SK-N-SH (cell line): ENCODE results near the gene H1-8. TPM values are rescaled to one million over a fixed set of nuclear protein-coding genes. Genes with fewer than 3 reads are reported as not detected.

ENCODE experiments used
- CTCF ChIA-PET: fragments of 300-600, 350-600 bp; formaldehyde crosslinking; extraction: SDS; loops from one replicate; lab custom pipeline; 2021; lab: Yijun Ruan, JAX
- POLR2A ChIA-PET: fragments of 350-600 bp; sonication (Branson Sonifier 250); formaldehyde crosslinking; extraction: SDS; loops from one replicate; lab custom pipeline; 2020; ENCODE audit warnings: antibody characterized with exemption, inconsistent platforms; lab: Yijun Ruan, JAX
- DNase-seq: peaks from one replicate; pipeline ENCODE4 v3.0.0; 2012
- H2AFZ ChIP-seq: fragments of 200-600 bp; sonication (generic); 2 replicates; pipeline ENCODE4 v1.8.1; 2016; ENCODE audit warnings: antibody characterized with exemption, mild to moderate bottlenecking, low read depth
- H3F3A ChIP-seq: fragments of 200-600 bp; sonication (generic); replicated peaks from 2 replicates; pipeline ENCODE3; 2016; ENCODE audit warnings: antibody characterized with exemption, mild to moderate bottlenecking; ENCODE audit not compliant: insufficient read depth
- H3K27ac ChIP-seq, 2 experiments: fragments of 200-500 bp in 1 of 2; fragments of 200-600 bp in 1 of 2; sonication (Bioruptor generic) in 1 of 2; sonication (generic), shearing (Covaris generic) in 1 of 2; 2 replicates each; pipeline versions ENCODE4 v1.5.1 to v1.6.1; 2014 to 2016; ENCODE audit warnings: low read depth in 2 of 2, inconsistent platforms in 1 of 2, low read length in 1 of 2, mild to moderate bottlenecking in 1 of 2, mixed read lengths in 1 of 2
- H3K27me3 ChIP-seq: fragments of 200-600 bp; sonication (generic), shearing (Covaris generic); 2 replicates; pipeline ENCODE4 v1.6.1; 2016; ENCODE audit warnings: mixed run types; ENCODE audit not compliant: insufficient read depth
- H3K36me3 ChIP-seq, 2 experiments: fragments of 200-500 bp in 1 of 2; fragments of 200-600 bp in 1 of 2; sonication (Bioruptor generic) in 1 of 2; sonication (generic) in 1 of 2; replicated peaks in 1 of 2; 2 replicates each; pipeline versions ENCODE3 to v1.5.1; 2014 to 2016; ENCODE audit warnings: low read length in 1 of 2, mild to moderate bottlenecking in 1 of 2; ENCODE audit not compliant: insufficient read depth in 2 of 2, control insufficient read depth in 1 of 2
- H3K4me1 ChIP-seq, 2 experiments: fragments of 200-500 bp in 1 of 2; fragments of 200-600 bp in 1 of 2; sonication (Bioruptor generic) in 1 of 2; sonication (generic), shearing (Covaris generic) in 1 of 2; 2 replicates each; pipeline versions ENCODE4 v1.5.1 to v1.6.1; 2014 to 2016; ENCODE audit warnings: low read depth in 1 of 2, low read length in 1 of 2, mixed run types in 1 of 2; ENCODE audit not compliant: insufficient read depth in 2 of 2, control insufficient read depth in 1 of 2
- H3K4me2 ChIP-seq: fragments of 200-600 bp; sonication (generic), shearing (Covaris generic); 2 replicates; pipeline ENCODE4 v1.6.1; 2017; ENCODE audit warnings: mixed run types
- H3K4me3 ChIP-seq, 2 experiments: fragments of 200-500 bp in 1 of 2; fragments of 200-600 bp in 1 of 2; sonication (Bioruptor generic) in 1 of 2; sonication (generic), shearing (Covaris generic) in 1 of 2; 2 replicates each; pipeline versions ENCODE4 v1.5.1 to v1.8.1; 2014 to 2016; ENCODE audit warnings: low read depth in 2 of 2, inconsistent platforms in 1 of 2, low read length in 1 of 2, mild to moderate bottlenecking in 1 of 2, mixed read lengths in 1 of 2, moderate library complexity in 1 of 2
- H3K79me2 ChIP-seq: fragments of 200-600 bp; sonication (generic); 2 replicates; pipeline ENCODE4 v1.8.1; 2017; ENCODE audit warnings: mild to moderate bottlenecking; ENCODE audit not compliant: insufficient read depth
- H3K9ac ChIP-seq: fragments of 200-600 bp; sonication (generic); 2 replicates; pipeline ENCODE4 v1.6.1; 2017; ENCODE audit warnings: mixed run types
- H3K9me2 ChIP-seq: fragments of 200-600 bp; sonication (generic); 2 replicates; pipeline ENCODE4 v1.6.1; 2017; ENCODE audit warnings: mixed run types
- H3K9me3 ChIP-seq: fragments of 200-600 bp; sonication (generic); 2 replicates; pipeline ENCODE4 v1.6.1; 2017; ENCODE audit warnings: mixed run types, mild to moderate bottlenecking, moderate library complexity
- H4K20me1 ChIP-seq: fragments of 200-600 bp; sonication (generic); 2 replicates; pipeline ENCODE4 v1.6.1; 2017; ENCODE audit warnings: mild to moderate bottlenecking, mixed run types; ENCODE audit not compliant: insufficient read depth
- FOXM1 ChIP-seq: IDR thresholded peaks from 2 replicates; pipeline ENCODE4 v1.4.0; 2012; ENCODE audit warnings: low read depth, mild to moderate bottlenecking
- GABPA ChIP-seq: IDR thresholded peaks from 2 replicates; pipeline ENCODE4 v1.4.0; 2012; ENCODE audit warnings: low read depth, mild to moderate bottlenecking
- GATA2 ChIP-seq: sonication (generic); formaldehyde crosslinking; IDR thresholded peaks from 2 replicates; pipeline ENCODE4 v1.5.0; 2020; ENCODE audit warnings: mild to moderate bottlenecking, missing genetic modification reagents
- JUND ChIP-seq: IDR thresholded peaks from 2 replicates; pipeline ENCODE4 v1.4.0; 2012
- MEF2A ChIP-seq: IDR thresholded peaks from 2 replicates; pipeline ENCODE4 v1.4.0; 2012; ENCODE audit warnings: low read depth, borderline replicate concordance
- MXI1 ChIP-seq: IDR thresholded peaks from 2 replicates; pipeline ENCODE4 v1.6.1; 2012; ENCODE audit warnings: mild to moderate bottlenecking, low read depth, low read length, improper control_type of control experiment
- NFIC ChIP-seq: IDR thresholded peaks from 2 replicates; pipeline ENCODE4 v1.4.0; 2012; ENCODE audit warnings: borderline replicate concordance
- NRF1 ChIP-seq: IDR thresholded peaks from 2 replicates; pipeline ENCODE4 v1.6.1; 2012; ENCODE audit warnings: low read depth, mild to moderate bottlenecking, low read length
- RCOR1 ChIP-seq: fragments of 150-350 bp; IDR thresholded peaks from 2 replicates; pipeline ENCODE4 v1.6.1; 2017; ENCODE audit warnings: antibody characterized with exemption, low read length
- REST ChIP-seq: IDR thresholded peaks from 2 replicates; pipeline ENCODE4 v1.6.1; 2012; ENCODE audit warnings: mild to moderate bottlenecking, low read depth, low read length, moderate library complexity
- RFX5 ChIP-seq: IDR thresholded peaks from 2 replicates; pipeline ENCODE4 v1.6.1; 2012; ENCODE audit warnings: mild to moderate bottlenecking, improper control_type of control experiment, low read length
- RXRA ChIP-seq: IDR thresholded peaks from 2 replicates; pipeline ENCODE4 v1.4.0; 2012; ENCODE audit warnings: low read depth, mild to moderate bottlenecking, borderline replicate concordance
- TAF1 ChIP-seq: IDR thresholded peaks from 2 replicates; pipeline ENCODE4 v1.6.1; 2012; ENCODE audit warnings: low read depth, mild to moderate bottlenecking, low read length, moderate library complexity, borderline replicate concordance
- ZBTB33 ChIP-seq: IDR thresholded peaks from 2 replicates; pipeline ENCODE4 v1.4.0; 2012; ENCODE audit warnings: low read depth, borderline replicate concordance
- WGBS: methylation state at CpG from one replicate; pipeline ENCODE4 v1.1.6; 2017; ENCODE audit warnings: low lambda C conversion rate; 5-methylcytosine and 5-hydroxymethylcytosine counted together
- polyA plus RNA-seq, 3 experiments: library from polyadenylated mRNA; depleted of rRNA; stranded (reverse); fragments of >200 nt; gene quantifications; 2 replicates each; pipeline ENCODE4 v1.2.3, GENCODE V29; 2012
- TF ChIP-seq, protein P1 (sequence below): fragments of 200-600 bp; sonication (generic); IDR thresholded peaks from 2 replicates; pipeline ENCODE4 v1.6.1; 2017; ENCODE audit warnings: antibody characterized with exemption, mild to moderate bottlenecking, moderate library complexity
- TF ChIP-seq, protein P2 (sequence below): fragments of 150-350 bp; IDR thresholded peaks from 2 replicates; pipeline ENCODE4 v1.6.1; 2016; ENCODE audit warnings: mild to moderate bottlenecking, low read depth, low read length
- TF ChIP-seq, protein P3 (sequence below): IDR thresholded peaks from 2 replicates; pipeline ENCODE4; 2012

The H1-8 gene
- polyA plus RNA-seq, 1 of the 3 experiments (the other 2 are of a cell fraction) = not detected

GRCh38 chr3:129572603-129573002 is 29.6 kb downstream of the H1-8 start:
- no peaks in the 10 kb centered on the region for H3K9me2 ChIP-seq
- no peaks in the 10 kb centered on the region for H3K27me3 ChIP-seq
- 100% methylated on average over 6 of the region's 18 CpGs for WGBS
- no peaks in the 10 kb centered on the region for H3F3A ChIP-seq
- no peak overlapping the region for H3K27ac ChIP-seq
- no peaks in the 10 kb centered on the region for H4K20me1 ChIP-seq
- TF ChIP-seq GABPA (no peak), RCOR1 (no peak), REST (no peak), NRF1 (no peak), NFIC (no peak), RFX5 (no peak), TAF1 (no peak), MEF2A (no peak), ZBTB33 (no peak), MXI1 (no peak), GATA2 (no peak), RXRA (no peak), JUND (no peak), FOXM1 (no peak)
- TF ChIP-seq, protein P1, sequence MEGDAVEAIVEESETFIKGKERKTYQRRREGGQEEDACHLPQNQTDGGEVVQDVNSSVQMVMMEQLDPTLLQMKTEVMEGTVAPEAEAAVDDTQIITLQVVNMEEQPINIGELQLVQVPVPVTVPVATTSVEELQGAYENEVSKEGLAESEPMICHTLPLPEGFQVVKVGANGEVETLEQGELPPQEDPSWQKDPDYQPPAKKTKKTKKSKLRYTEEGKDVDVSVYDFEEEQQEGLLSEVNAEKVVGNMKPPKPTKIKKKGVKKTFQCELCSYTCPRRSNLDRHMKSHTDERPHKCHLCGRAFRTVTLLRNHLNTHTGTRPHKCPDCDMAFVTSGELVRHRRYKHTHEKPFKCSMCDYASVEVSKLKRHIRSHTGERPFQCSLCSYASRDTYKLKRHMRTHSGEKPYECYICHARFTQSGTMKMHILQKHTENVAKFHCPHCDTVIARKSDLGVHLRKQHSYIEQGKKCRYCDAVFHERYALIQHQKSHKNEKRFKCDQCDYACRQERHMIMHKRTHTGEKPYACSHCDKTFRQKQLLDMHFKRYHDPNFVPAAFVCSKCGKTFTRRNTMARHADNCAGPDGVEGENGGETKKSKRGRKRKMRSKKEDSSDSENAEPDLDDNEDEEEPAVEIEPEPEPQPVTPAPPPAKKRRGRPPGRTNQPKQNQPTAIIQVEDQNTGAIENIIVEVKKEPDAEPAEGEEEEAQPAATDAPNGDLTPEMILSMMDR = no peak
- TF ChIP-seq, protein P2, sequence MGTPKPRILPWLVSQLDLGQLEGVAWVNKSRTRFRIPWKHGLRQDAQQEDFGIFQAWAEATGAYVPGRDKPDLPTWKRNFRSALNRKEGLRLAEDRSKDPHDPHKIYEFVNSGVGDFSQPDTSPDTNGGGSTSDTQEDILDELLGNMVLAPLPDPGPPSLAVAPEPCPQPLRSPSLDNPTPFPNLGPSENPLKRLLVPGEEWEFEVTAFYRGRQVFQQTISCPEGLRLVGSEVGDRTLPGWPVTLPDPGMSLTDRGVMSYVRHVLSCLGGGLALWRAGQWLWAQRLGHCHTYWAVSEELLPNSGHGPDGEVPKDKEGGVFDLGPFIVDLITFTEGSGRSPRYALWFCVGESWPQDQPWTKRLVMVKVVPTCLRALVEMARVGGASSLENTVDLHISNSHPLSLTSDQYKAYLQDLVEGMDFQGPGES = no peak
- TF ChIP-seq, protein P3, sequence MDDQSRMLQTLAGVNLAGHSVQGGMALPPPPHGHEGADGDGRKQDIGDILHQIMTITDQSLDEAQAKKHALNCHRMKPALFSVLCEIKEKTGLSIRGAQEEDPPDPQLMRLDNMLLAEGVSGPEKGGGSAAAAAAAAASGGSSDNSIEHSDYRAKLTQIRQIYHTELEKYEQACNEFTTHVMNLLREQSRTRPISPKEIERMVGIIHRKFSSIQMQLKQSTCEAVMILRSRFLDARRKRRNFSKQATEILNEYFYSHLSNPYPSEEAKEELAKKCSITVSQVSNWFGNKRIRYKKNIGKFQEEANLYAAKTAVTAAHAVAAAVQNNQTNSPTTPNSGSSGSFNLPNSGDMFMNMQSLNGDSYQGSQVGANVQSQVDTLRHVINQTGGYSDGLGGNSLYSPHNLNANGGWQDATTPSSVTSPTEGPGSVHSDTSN = no peak
- H3K9ac ChIP-seq = no peak overlapping the region
- H3K4me1 ChIP-seq = peaks cover 0 to 12% of the 10 kb centered on the region in 2 experiments; a peak in 1 of 4 replicates
- no peaks in the 10 kb centered on the region for H3K36me3 ChIP-seq
- no peak overlapping the region for H3K4me2 ChIP-seq
- no peak for DNase-seq
- no peaks in the 10 kb centered on the region for H3K9me3 ChIP-seq
- CTCF ChIA-PET = no interaction called here
- POLR2A ChIA-PET = no interaction called here
- no peaks in the 10 kb centered on the region for H3K79me2 ChIP-seq
- no peak overlapping the region for H3K4me3 ChIP-seq
- no peak overlapping the region for H2AFZ ChIP-seq
